Suprapubic skin (tissue), 4 donors: Measurements from ENCODE around the gene TMIGD1. TPM values are rescaled to one million over a fixed set of nuclear protein-coding genes. Genes with fewer than 3 reads are reported as not detected.

Experiments used
- DNase-seq, 2 donors: peaks; one replicate each; pipeline ENCODE4 v3.0.0-alpha.2; 2019; ENCODE audit warnings: low spot score in 2 of 2
- H3K27ac ChIP-seq: fragments of 200-600 bp; sonication (generic); one replicate; pipeline ENCODE4 v1.5.1; 2019
- H3K27me3 ChIP-seq: fragments of 200-600 bp; sonication (generic); one replicate; pipeline ENCODE4 v1.5.1; 2019
- H3K36me3 ChIP-seq: fragments of 200-600 bp; sonication (generic); one replicate; pipeline ENCODE4 v1.5.1; 2019
- H3K4me1 ChIP-seq: fragments of 200-600 bp; sonication (generic); one replicate; pipeline ENCODE4 v1.5.1; 2019
- H3K4me3 ChIP-seq: fragments of 200-600 bp; sonication (generic); one replicate; pipeline ENCODE4 v1.5.1; 2019; ENCODE audit warnings: mild to moderate bottlenecking
- H3K9me3 ChIP-seq: fragments of 200-600 bp; sonication (generic); one replicate; pipeline ENCODE4 v1.5.1; 2019
- CTCF ChIP-seq, 2 donors: fragments of 200-600 bp in 1 of 2; fragments of 450-650 bp in 1 of 2; sonication (generic) in 1 of 2; IDR thresholded peaks; one replicate each; pipeline ENCODE4 v1.5.1; 2016 to 2019; ENCODE audit warnings: antibody characterized with exemption in 2 of 2, mild to moderate bottlenecking in 1 of 2, moderate library complexity in 1 of 2
- EP300 ChIP-seq: sonication (generic); formaldehyde crosslinking; IDR thresholded peaks from one replicate; pipeline ENCODE4 v1.6.1; 2017; ENCODE audit warnings: antibody characterized with exemption
- POLR2A ChIP-seq, 2 donors: fragments of 450-650 bp; IDR thresholded peaks; one replicate each; pipeline ENCODE4 v1.6.1; 2017; ENCODE audit warnings: antibody characterized with exemption in 2 of 2, mild to moderate bottlenecking in 2 of 2, moderate library complexity in 2 of 2
- POLR2AphosphoS5 ChIP-seq, 3 donors: sonication (generic); formaldehyde crosslinking; IDR thresholded peaks; one replicate each; pipeline ENCODE4 v1.6.1; 2017; ENCODE audit warnings: antibody characterized with exemption in 3 of 3
- WGBS: methylation state at CpG from one replicate; pipeline ENCODE4 v1.1.5; 2018; 5-methylcytosine and 5-hydroxymethylcytosine counted together
- total RNA-seq, 4 donors: library from RNA; depleted of rRNA; stranded (reverse); fragments of >200 nt; gene quantifications; one replicate each; pipeline ENCODE4 v1.1.0, GENCODE V29; 2016

TMIGD1 gene
- total RNA-seq, result under 1 TPM in 1 of 4 donors, not detected in 3; 0.45 TPM

GRCh38 chr17:30333503-30334360 lies at the start of gene TMIGD1:
Gene TMIGD1, minus strand, starts transcription at chr17:30334057. Its CDS starts 1,924 bp downstream, at chr17:30332133.
- H3K4me3 ChIP-seq, result no peak within 1 kb of the TSS
- no peaks in the 10 kb centered on the region for H3K27me3 ChIP-seq
- H3K9me3 ChIP-seq, result no peaks in the 10 kb centered on the region
- H3K27ac ChIP-seq, result peak within 1 kb of the TSS; percentile 42
- peaks cover 4% of the 10 kb centered on the region for H3K4me1 ChIP-seq
- DNase-seq, result no peak
- H3K36me3 ChIP-seq, result no peaks in the 10 kb centered on the region
- TF ChIP-seq CTCF (IDR thresholded peaks at IDR 0.05) (no peak), POLR2A (IDR thresholded peaks at IDR 0.05) (no peak), EP300 (no peak), POLR2AphosphoS5 (IDR thresholded peaks at IDR 0.05) (no peak)
- WGBS, result 54% methylated on average over 9 of the region's 9 CpGs

GRCh38 chr17:30382345-30382744 lies 48.5 kb upstream of the TMIGD1 start:
- H3K27me3 ChIP-seq, result no peaks in the 10 kb centered on the region

GRCh38 chr17:30381340-30381659 lies 47.4 kb upstream of the TMIGD1 start:
- no peak for DNase-seq
- Histone ChIP-seq H3K27me3 (no peaks in the 10 kb centered on the region), H3K4me1 (peaks cover 43% of the 10 kb centered on the region), H3K4me3 (peak overlapping the region; percentile 77), H3K9me3 (no peaks in the 10 kb centered on the region), H3K36me3 (peaks cover 8% of the 10 kb centered on the region), H3K27ac (no peak overlapping the region)
- TF ChIP-seq POLR2A (IDR thresholded peaks at IDR 0.05) (no peak), CTCF (IDR thresholded peaks at IDR 0.05) (no peak), POLR2AphosphoS5 (IDR thresholded peaks at IDR 0.05) (no peak), EP300 (no peak)
- WGBS, result 82% methylated on average over 2 of the region's 2 CpGs

More at GRCh38 chr17:30382345-30382744, 48.5 kb upstream of the TMIGD1 start:
- no peaks in the 10 kb centered on the region for H3K9me3 ChIP-seq
- 94% methylated on average over 1 of the region's 1 CpG for WGBS
- no peak overlapping the region for H3K4me3 ChIP-seq
- H3K36me3 ChIP-seq, result peaks cover 8% of the 10 kb centered on the region
- no peak for TF ChIP-seq POLR2A (IDR thresholded peaks at IDR 0.05)
- TF ChIP-seq POLR2AphosphoS5 (IDR thresholded peaks at IDR 0.05), result no peak
- TF ChIP-seq EP300, result no peak
- no peak for TF ChIP-seq CTCF (IDR thresholded peaks at IDR 0.05)
- no peak overlapping the region for H3K27ac ChIP-seq
- DNase-seq, result no peak
- H3K4me1 ChIP-seq, result peaks cover 43% of the 10 kb centered on the region

GRCh38 chr17:30380643-30381339 lies 46.9 kb upstream of the TMIGD1 start:
- WGBS, result 63% methylated on average over 7 of the region's 7 CpGs
- Histone ChIP-seq H3K27me3 (no peaks in the 10 kb centered on the region), H3K4me3 (peak overlapping the region; percentile 77), H3K27ac (no peak overlapping the region), H3K4me1 (peaks cover 43% of the 10 kb centered on the region), H3K9me3 (no peaks in the 10 kb centered on the region), H3K36me3 (peaks cover 3% of the 10 kb centered on the region)
- DNase-seq, result no peak
- TF ChIP-seq POLR2A (IDR thresholded peaks at IDR 0.05), result no peak
- no peak for TF ChIP-seq CTCF (IDR thresholded peaks at IDR 0.05)
- TF ChIP-seq POLR2AphosphoS5 (IDR thresholded peaks at IDR 0.05), result no peak
- no peak for TF ChIP-seq EP300

- H3K27me3 ChIP-seq, result no peaks in the 10 kb centered on the region
- peaks cover 43% of the 10 kb centered on the region for H3K4me1 ChIP-seq
- DNase-seq, result no peak
- peak overlapping the region; percentile 77 for H3K4me3 ChIP-seq
- H3K9me3 ChIP-seq, result no peaks in the 10 kb centered on the region
- TF ChIP-seq CTCF (IDR thresholded peaks at IDR 0.05) (no peak), POLR2AphosphoS5 (IDR thresholded peaks at IDR 0.05) (no peak), EP300 (no peak), POLR2A (IDR thresholded peaks at IDR 0.05) (no peak)
- H3K27ac ChIP-seq, result no peak overlapping the region
- 11% methylated on average over 5 of the region's 5 CpGs for WGBS
- no peaks in the 10 kb centered on the region for H3K36me3 ChIP-seq
Observed at GRCh38 chr17:30379903-30380381, 46.1 kb upstream of the TMIGD1 start.
